GM13977 (cell line): ENCODE results near the gene CHCHD1.
"Not testable (repeated sequence)": the region's sequence is repeated elsewhere in the genome, so short reads cannot be mapped to it uniquely, and the experiment has no call there.

Experiments
- DNase-seq: peaks from one replicate; pipeline ENCODE4 v3.0.0; 2012; ENCODE audit warnings: low spot score
- in situ Hi-C: fragments of 300-500 bp; cut with MboI; formaldehyde crosslinking; loops from one replicate; pipeline ENCODE4 v1.12.0; 2022; ENCODE audit warnings: low sequenced_read_pairs, low pct_unique_long_range_greater_than_20kb, mixed read lengths, inconsistent platforms; ENCODE audit not compliant: unreplicated experiment
- TF ChIP-seq, protein P1 (sequence below): IDR thresholded peaks from 2 replicates; pipeline ENCODE4 v1.5.1; 2012; ENCODE audit warnings: mild to moderate bottlenecking, control low read depth; ENCODE audit not compliant: insufficient read depth; ENCODE audit errors: extremely low read depth, missing control alignments

CHCHD1 gene

DNA sequence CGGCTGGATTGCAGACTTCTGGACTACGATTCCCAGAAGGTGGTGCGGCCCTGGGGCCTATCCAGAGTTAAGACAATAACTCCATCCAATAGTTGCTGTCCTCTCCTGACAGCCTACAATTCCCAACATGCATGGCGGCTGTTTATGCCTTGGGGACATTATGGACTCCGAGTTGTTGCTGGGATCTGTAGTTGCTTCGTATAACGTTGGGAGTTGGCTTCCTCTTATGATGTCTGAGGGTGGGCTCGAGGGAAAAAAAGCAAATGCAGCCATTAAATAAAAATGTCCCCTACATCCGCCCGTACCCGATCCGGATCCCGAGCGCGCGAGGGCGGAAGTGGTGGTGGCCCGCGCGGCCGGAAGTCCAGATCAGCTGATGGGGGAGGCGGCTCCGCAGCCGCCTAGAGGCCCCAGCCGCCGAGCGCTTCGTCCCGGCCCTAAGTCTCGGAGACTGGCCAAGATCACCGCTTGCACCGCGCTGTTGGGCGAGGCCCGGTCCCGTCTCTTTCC, 3.4 kb downstream of the CHCHD1 start, which contains the start of gene ZSWIM8:
Gene ZSWIM8, plus strand, starts transcription at position 396 of the 510 bp plus-strand sequence. CDS start 273 bp downstream, outside the sequence.
- DNase-seq: peak; percentile 94
- TF ChIP-seq, protein P1, sequence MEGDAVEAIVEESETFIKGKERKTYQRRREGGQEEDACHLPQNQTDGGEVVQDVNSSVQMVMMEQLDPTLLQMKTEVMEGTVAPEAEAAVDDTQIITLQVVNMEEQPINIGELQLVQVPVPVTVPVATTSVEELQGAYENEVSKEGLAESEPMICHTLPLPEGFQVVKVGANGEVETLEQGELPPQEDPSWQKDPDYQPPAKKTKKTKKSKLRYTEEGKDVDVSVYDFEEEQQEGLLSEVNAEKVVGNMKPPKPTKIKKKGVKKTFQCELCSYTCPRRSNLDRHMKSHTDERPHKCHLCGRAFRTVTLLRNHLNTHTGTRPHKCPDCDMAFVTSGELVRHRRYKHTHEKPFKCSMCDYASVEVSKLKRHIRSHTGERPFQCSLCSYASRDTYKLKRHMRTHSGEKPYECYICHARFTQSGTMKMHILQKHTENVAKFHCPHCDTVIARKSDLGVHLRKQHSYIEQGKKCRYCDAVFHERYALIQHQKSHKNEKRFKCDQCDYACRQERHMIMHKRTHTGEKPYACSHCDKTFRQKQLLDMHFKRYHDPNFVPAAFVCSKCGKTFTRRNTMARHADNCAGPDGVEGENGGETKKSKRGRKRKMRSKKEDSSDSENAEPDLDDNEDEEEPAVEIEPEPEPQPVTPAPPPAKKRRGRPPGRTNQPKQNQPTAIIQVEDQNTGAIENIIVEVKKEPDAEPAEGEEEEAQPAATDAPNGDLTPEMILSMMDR: no peak
- in situ Hi-C loops: no loop called here

DNA sequence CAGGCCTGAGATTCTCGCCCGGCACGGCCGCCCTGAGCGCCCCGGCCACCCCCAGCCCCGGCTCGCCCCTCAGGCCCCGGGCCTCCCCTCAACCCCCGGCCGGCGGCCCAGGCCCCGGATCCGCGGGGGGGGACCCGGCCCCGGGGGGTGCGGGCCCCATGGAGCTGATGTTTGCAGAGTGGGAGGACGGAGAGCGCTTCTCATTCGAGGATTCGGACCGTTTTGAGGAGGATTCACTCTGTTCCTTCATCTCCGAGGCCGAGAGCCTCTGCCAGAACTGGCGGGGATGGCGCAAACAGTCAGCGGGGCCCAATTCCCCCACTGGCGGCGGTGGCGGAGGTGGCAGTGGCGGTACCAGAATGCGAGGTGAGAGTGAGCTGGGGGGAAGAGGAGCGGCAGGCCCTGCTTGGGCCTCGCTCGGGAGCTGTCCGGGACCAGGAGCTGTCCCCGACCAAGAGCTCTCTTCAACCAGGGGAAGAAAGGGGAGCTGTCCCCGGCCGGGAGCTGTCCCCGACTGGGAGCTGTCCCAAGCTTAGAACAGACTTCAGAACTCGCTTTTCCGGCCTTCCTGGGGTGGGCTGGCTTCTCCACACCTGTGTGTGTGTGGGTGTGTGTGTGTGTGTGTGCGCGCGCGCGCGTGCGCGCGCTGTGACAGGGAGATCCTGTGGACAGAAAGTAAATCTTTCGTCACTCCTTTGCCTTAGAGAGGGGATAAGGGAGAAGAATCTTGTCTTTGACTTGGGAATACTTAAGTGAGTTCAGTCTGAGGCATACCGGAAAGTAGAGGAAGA, 4.1 kb downstream of the CHCHD1 start:
- in situ Hi-C loops: no loop called here
- peak; percentile 50 for DNase-seq
- TF ChIP-seq, protein P1: no peak

GRCh38 chr10:73786512-73786885, 4.7 kb downstream of the CHCHD1 start:
- in situ Hi-C loops: no loop called here
- TF ChIP-seq, protein P1: no peak
- DNase-seq: no peak

DNA sequence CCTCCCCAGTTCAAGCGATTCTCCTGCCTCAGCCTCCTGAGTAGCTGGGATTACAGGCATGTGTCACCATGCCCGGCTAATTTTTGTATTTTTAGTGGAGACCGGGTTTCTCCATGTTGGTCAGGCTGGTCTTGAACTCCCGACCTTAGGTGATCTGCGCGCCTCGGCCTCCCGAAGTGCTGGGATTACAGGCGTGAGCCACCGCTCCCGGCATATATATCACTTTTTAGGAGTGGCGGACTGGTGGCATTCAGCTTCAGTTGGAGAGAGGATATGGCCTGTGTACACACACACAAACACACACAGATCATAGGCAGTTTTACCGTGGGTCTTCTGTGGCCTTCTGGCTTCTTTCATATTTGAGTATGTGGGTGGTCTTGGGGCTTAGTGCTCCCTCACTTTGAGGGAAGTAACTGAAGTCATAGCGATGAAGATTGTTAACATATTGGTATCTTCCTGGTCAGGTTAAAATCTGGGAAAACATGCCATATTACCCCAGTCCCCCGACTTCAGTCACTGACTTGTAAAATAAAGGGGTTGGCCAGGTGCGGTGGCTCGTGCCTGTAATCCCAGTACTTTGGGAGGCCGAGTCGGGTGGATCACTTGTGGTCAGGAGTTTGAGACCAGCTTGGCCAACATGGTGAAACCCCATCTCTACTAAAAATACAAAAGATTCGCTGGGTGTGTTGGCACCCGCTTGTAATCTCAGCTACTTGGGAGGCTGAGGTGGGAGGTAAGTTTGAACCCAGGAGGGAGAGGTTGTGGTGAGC, 5.4 kb downstream of the CHCHD1 start:
- DNase-seq, in situ Hi-C loops: not testable (repeated sequence)

- TF ChIP-seq, protein P1: no peak
- no peak for DNase-seq
- in situ Hi-C loops: no loop called here
Measured at GRCh38 chr10:73788864-73789658, 7.2 kb downstream of the CHCHD1 start.

GRCh38 chr10:73789659-73790055, 7.8 kb downstream of the CHCHD1 start:
- DNase-seq: no peak
- TF ChIP-seq, protein P1: no peak
- in situ Hi-C loops: no loop called here
